PFSK-1 (cell line): ENCODE measurements around the gene ACTG1.

Experiments
- POLR2AphosphoS5 ChIP-seq: IDR thresholded peaks from 2 replicates; pipeline ENCODE4 v1.6.1; 2012; ENCODE audit warnings: low read depth, mild to moderate bottlenecking, control low read depth, low read length, moderate library complexity
- REST ChIP-seq, 2 experiments: IDR thresholded peaks; 2 replicates each; pipeline versions ENCODE4 v1.6.1 to v1.8.0; 2011 to 2012; ENCODE audit warnings: low read depth in 2 of 2, low read length in 2 of 2, control low read depth in 1 of 2, inconsistent platforms in 1 of 2, mild to moderate bottlenecking in 1 of 2, moderate library complexity in 1 of 2; ENCODE audit not compliant: insufficient read depth in 1 of 2

DNA sequence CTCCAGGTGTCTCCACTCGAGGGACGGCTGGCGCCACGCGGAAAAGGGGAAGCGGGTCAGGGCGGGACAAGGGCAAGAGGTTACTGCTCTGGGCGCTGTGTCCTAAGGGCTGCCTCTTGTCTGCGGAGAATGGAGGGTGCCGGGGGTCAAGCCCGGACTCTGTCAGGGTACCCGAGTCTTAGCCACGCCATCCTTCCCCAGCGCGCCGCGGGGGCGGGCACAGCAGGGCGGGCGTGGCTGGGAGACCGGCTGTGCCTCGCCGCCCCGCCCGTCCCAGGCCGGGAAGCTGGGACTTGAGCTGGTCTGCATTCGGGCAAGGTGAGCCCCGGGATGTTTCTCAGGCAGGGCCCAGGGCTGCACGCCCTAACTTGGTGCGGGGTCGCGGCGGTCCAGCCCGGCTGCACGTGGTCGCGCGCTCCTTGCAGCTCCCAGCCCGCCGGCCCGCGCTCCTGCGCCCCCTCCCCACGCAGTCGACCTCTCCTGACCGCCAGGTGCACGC is 6.2 kb upstream of the ACTG1 start:
- TF ChIP-seq REST (IDR thresholded peaks at IDR 0.05; ENCODE audit: insufficient read depth in 1 of 2, low read depth in 2 of 2, low read length in 2 of 2) = no peak
- TF ChIP-seq POLR2AphosphoS5 = no peak
